Measurements from ENCODE around the gene TIMM21. TPM values are rescaled to one million over a fixed set of nuclear protein-coding genes. Genes with fewer than 3 reads are reported as not detected.
A peak's percentile ranks its signal among the peaks of the same experiment; 100 is the strongest.

TIMM21 gene
- 46.0 and 51.0 TPM in 2 replicates for total RNA-seq (2021)
- long read RNA-seq, transcript TIMM21-201 (6 exons, 3,095 nt), result major isoform, 95 of 128 reads
- long read RNA-seq, partial matches to known transcripts, result 16 of 128 reads
- long read RNA-seq, other reads (novel, unspliced or antisense), result 17 of 128 reads

GRCh38 chr18:74147779-74148542 is at the start of gene TIMM21, which contains the start of gene FBXO15:
Gene TIMM21, plus strand, starts transcription at chr18:74148523. Its CDS starts 286 bp downstream, at chr18:74148809.
Gene FBXO15, minus strand, starts transcription at chr18:74147834. Its CDS starts 49 bp downstream, at chr18:74147785.
- peaks cover 15 to 19% of the 10 kb centered on the region in 2 experiments for H3K4me1 Mint-ChIP-seq
- peaks cover 5 to 13% (median 6%) of the 10 kb centered on the region in 3 experiments; a peak in 6 of 7 replicates for H3K36me3 Mint-ChIP-seq (ENCODE audit: insufficient read depth in 1 of 3, low read depth in 3 of 3)
- Histone ChIP-seq H3K79me1 (ENCODE audit: insufficient read depth, low read depth, low read length, poor library complexity, severe bottlenecking) (peaks cover 3% of the 10 kb centered on the region), H2BK15ac (ENCODE audit: low read depth, low read length) (no peak within 1 kb of the TSS), H3K27ac (ENCODE audit: insufficient read length, low read depth, low read length) (no peak within 1 kb of the TSS), H3K56ac (ENCODE audit: insufficient read length, low read depth, low read length) (no peak within 1 kb of the TSS), H2AFZ (ENCODE audit: low read length) (peak within 1 kb of the TSS; percentile 71), H4K91ac (ENCODE audit: insufficient read length, low read depth, low read length) (no peak within 1 kb of the TSS), H3K9ac (ENCODE audit: extremely low read depth, insufficient read length, low read length) (peak within 1 kb of the TSS; percentile 80), H3K23ac (ENCODE audit: insufficient read length, low read depth, low read length) (no peak within 1 kb of the TSS), H2AK5ac (ENCODE audit: insufficient read length, low read length) (no peak within 1 kb of the TSS), H3K9me3 (ENCODE audit: control insufficient read depth, low read depth, low read length) (no peaks in the 10 kb centered on the region), H3K4ac (ENCODE audit: low read depth, low read length) (no peak within 1 kb of the TSS), H2BK12ac (ENCODE audit: insufficient read length, low read depth, low read length) (no peak within 1 kb of the TSS), H2BK120ac (ENCODE audit: low read depth, low read length, poor library complexity, severe bottlenecking) (no peak within 1 kb of the TSS), H2BK5ac (ENCODE audit: insufficient read length, low read length) (no peak within 1 kb of the TSS), H3K14ac (ENCODE audit: insufficient read depth, low read length) (no peak within 1 kb of the TSS), H4K5ac (ENCODE audit: insufficient read length, low read depth, low read length) (no peak within 1 kb of the TSS), H3K79me2 (ENCODE audit: insufficient read depth, low read length) (peaks cover 17% of the 10 kb centered on the region), H3K4me2 (ENCODE audit: insufficient read depth, insufficient read length, low read length) (peak within 1 kb of the TSS; percentile 99), H4K8ac (replicated peaks; ENCODE audit: insufficient read length, low read depth, low read length) (no peak within 1 kb of the TSS), H3K23me2 (ENCODE audit: insufficient read length, low read depth, low read length, poor library complexity, severe bottlenecking) (peaks cover 8% of the 10 kb centered on the region), H3K18ac (ENCODE audit: insufficient read length, low read depth, low read length) (peak within 1 kb of the TSS; percentile 60), H2BK20ac (ENCODE audit: low read depth, low read length, poor library complexity, severe bottlenecking) (no peak within 1 kb of the TSS), H3K27me3 (ENCODE audit: insufficient read depth, low read length) (no peaks in the 10 kb centered on the region), H4K20me1 (ENCODE audit: control insufficient read depth, insufficient read depth, insufficient read length) (no peaks in the 10 kb centered on the region), H3K4me1 (ENCODE audit: insufficient read depth, low read length) (no peaks in the 10 kb centered on the region), H3T11ph (ENCODE audit: low read length) (no peak within 1 kb of the TSS)
- no peak for TF ChIP-seq CTCF (conservative IDR thresholded peaks at IDR 0.05)
- H3K27ac Mint-ChIP-seq, result peak within 1 kb of the TSS; percentile 70 to 92 (median 88); a peak in 6 of 7 replicates
- peaks cover 10% of the 10 kb centered on the region for H3K27me3 Mint-ChIP-seq (ENCODE audit: low read depth)
- peak; percentile 95 for DNase-seq
- H3K4me3 Mint-ChIP-seq, result peak within 1 kb of the TSS; percentile 94 to 97
- H3K9me3 Mint-ChIP-seq, result no peaks in the 10 kb centered on the region; a peak in 1 of 5 replicates
- WGBS (ENCODE audit: extremely low coverage, insufficient read length, low lambda C conversion rate), result no CpG with 5 or more reads among the region's 58 CpGs
